Measurements from ENCODE around the gene PLEKHG4. TPM values are rescaled to one million over a fixed set of nuclear protein-coding genes. Genes with fewer than 3 reads are reported as not detected.

Gene PLEKHG4
- total and polyA plus RNA-seq, 10 of the 15 experiments (the other 5 are each of a cell fraction or from before 2014, with no cell fraction given) = 0.14 to 2.6 (median 0.99) TPM

DNA sequence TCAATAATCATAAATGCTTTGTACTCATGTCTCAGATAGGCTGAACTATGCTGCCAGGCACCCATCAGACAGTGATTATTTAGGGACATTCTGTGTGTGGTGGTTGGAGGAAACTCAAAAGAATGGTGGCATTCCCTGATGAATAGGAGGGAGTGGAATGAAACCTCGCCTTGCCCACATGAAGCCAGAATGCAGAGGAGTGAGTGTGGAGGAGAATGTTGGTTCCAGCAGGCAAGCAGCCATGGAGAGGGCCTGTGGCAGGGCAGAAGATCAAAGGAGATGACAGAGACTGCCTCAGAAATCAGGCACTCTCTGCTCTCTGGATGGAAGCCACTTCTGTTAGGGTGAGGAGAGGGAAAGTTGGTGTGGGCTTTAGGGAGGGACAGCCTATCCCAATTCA, 24.7 kb downstream of the PLEKHG4 start:
- RAD21 ChIA-PET (ENCODE audit: unreplicated experiment) = no interaction called here
- Histone ChIP-seq H3K27ac (ENCODE audit: control insufficient read depth, insufficient read depth) (no peak overlapping the region), H3K9me3 (replicated peaks; ENCODE audit: control insufficient read depth, insufficient read depth, low read length) (no peaks in the 10 kb centered on the region), H4K20me1 (ENCODE audit: control insufficient read depth, insufficient read depth) (no peaks in the 10 kb centered on the region), H3K27me3 (replicated peaks in 1 of 2; ENCODE audit: control insufficient read depth in 2 of 2, insufficient read depth in 2 of 2, low read length in 1 of 2) (peaks cover 0 to 2% of the 10 kb centered on the region in 2 experiments; a peak in 1 of 4 replicates), H3K79me2 (ENCODE audit: control insufficient read depth, insufficient read depth, low read length) (no peaks in the 10 kb centered on the region), H3K4me1 (ENCODE audit: control insufficient read depth, insufficient read depth, low read length) (peaks cover 7% of the 10 kb centered on the region), H3K4me3 (no peak overlapping the region), H2AFZ (ENCODE audit: control insufficient read depth, low read depth, low read length) (no peak overlapping the region), H3K36me3 (ENCODE audit: control insufficient read depth in 2 of 2, insufficient read depth in 2 of 2, low read length in 1 of 2) (no peaks in the 10 kb centered on the region), H3K4me2 (ENCODE audit: control insufficient read depth, insufficient read depth) (no peak overlapping the region), H3K9ac (ENCODE audit: control insufficient read depth, insufficient read depth, low read length) (no peak overlapping the region)
- CTCF ChIA-PET = no interaction called here
- WGBS (ENCODE audit: insufficient coverage, insufficient replicate concordance, low lambda C conversion rate, missing lambda C conversion rate) = 0% methylated on average over 1 of the region's 1 CpG
- in situ Hi-C loops (cut with MboI) = no loop called here
- FAIRE-seq (no peak), ATAC-seq (no peak), DNase-seq (ENCODE audit: low read depth, low spot score) (no peak)
- no TSS peak for BruUV-seq (replicated peaks)
- SMC1A ChIA-PET (ENCODE audit: uncharacterized antibody, unreplicated experiment) = no interaction called here
- TF ChIP-seq, protein P1, sequence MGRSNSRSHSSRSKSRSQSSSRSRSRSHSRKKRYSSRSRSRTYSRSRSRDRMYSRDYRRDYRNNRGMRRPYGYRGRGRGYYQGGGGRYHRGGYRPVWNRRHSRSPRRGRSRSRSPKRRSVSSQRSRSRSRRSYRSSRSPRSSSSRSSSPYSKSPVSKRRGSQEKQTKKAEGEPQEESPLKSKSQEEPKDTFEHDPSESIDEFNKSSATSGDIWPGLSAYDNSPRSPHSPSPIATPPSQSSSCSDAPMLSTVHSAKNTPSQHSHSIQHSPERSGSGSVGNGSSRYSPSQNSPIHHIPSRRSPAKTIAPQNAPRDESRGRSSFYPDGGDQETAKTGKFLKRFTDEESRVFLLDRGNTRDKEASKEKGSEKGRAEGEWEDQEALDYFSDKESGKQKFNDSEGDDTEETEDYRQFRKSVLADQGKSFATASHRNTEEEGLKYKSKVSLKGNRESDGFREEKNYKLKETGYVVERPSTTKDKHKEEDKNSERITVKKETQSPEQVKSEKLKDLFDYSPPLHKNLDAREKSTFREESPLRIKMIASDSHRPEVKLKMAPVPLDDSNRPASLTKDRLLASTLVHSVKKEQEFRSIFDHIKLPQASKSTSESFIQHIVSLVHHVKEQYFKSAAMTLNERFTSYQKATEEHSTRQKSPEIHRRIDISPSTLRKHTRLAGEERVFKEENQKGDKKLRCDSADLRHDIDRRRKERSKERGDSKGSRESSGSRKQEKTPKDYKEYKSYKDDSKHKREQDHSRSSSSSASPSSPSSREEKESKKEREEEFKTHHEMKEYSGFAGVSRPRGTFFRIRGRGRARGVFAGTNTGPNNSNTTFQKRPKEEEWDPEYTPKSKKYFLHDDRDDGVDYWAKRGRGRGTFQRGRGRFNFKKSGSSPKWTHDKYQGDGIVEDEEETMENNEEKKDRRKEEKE (IDR thresholded peaks at IDR 0.05) = no peak
- intact Hi-C loops (cut with micrococcal nuclease; ENCODE audit: unreplicated experiment) = no loop called here
- POLR2A ChIA-PET = no interaction called here

DNA sequence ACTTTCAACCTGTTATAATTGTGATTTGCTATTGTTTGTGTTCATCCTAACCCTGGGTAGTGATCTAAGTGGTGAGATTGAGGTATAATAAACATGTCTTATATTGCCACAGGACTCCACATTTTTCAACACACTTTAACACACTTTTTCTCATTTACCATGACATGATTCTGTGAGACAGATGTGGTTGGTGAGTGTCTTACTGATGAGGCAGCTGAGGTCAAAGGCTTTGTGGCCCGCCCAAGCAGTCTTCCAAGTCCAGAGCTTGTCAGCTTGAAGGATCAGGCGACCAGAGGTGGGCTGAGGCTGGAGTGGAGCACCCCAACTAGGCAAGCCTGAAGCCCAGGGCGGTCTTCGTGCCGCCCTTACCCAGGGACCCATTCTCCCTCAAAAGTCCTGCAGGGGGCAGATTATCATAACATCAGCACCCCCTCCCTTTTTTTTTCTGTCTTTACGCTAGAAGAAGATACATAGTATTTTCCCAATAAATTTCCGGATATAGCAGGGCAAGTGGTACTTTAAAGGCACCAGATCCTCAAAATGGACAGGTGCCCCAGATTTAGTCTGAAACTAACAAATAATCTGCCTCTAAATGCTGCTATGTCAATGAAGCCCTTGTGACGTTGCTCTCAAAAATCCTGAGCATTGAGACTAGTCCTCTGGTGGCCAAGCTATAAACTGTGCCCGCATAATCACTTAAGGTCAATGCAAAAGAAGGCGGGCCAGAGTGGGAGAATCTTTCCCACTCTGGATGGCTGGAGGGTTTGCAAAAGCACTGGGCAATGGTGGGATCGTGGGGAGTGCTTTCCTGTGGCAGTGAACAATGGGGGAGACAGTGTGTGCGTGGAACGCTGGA, 26.1 kb downstream of the PLEKHG4 start:
- CTCF ChIA-PET = no interaction called here
- Histone ChIP-seq H2AFZ (ENCODE audit: control insufficient read depth, low read depth, low read length) (no peak overlapping the region), H3K9me3 (replicated peaks; ENCODE audit: control insufficient read depth, insufficient read depth, low read length) (no peaks in the 10 kb centered on the region), H3K27ac (ENCODE audit: control insufficient read depth, insufficient read depth) (no peak overlapping the region), H3K4me3 (no peak overlapping the region), H3K4me2 (ENCODE audit: control insufficient read depth, insufficient read depth) (no peak overlapping the region), H3K79me2 (ENCODE audit: control insufficient read depth, insufficient read depth, low read length) (no peaks in the 10 kb centered on the region), H3K27me3 (replicated peaks in 1 of 2; ENCODE audit: control insufficient read depth in 2 of 2, insufficient read depth in 2 of 2, low read length in 1 of 2) (peaks cover 0 to 2% of the 10 kb centered on the region in 2 experiments; a peak in 1 of 4 replicates), H3K4me1 (ENCODE audit: control insufficient read depth, insufficient read depth, low read length) (peaks cover 7% of the 10 kb centered on the region), H3K9ac (ENCODE audit: control insufficient read depth, insufficient read depth, low read length) (no peak overlapping the region), H4K20me1 (ENCODE audit: control insufficient read depth, insufficient read depth) (no peaks in the 10 kb centered on the region), H3K36me3 (ENCODE audit: control insufficient read depth in 2 of 2, insufficient read depth in 2 of 2, low read length in 1 of 2) (no peaks in the 10 kb centered on the region)
- SMC1A ChIA-PET (ENCODE audit: uncharacterized antibody, unreplicated experiment) = no interaction called here
- DNase-seq (ENCODE audit: low read depth, low spot score) (no peak), FAIRE-seq (no peak), ATAC-seq (no peak)
- BruUV-seq (replicated peaks) = no TSS peak
- POLR2A ChIA-PET = no interaction called here
- intact Hi-C loops (cut with micrococcal nuclease; ENCODE audit: unreplicated experiment) = no loop called here
- TF ChIP-seq, protein P2, sequence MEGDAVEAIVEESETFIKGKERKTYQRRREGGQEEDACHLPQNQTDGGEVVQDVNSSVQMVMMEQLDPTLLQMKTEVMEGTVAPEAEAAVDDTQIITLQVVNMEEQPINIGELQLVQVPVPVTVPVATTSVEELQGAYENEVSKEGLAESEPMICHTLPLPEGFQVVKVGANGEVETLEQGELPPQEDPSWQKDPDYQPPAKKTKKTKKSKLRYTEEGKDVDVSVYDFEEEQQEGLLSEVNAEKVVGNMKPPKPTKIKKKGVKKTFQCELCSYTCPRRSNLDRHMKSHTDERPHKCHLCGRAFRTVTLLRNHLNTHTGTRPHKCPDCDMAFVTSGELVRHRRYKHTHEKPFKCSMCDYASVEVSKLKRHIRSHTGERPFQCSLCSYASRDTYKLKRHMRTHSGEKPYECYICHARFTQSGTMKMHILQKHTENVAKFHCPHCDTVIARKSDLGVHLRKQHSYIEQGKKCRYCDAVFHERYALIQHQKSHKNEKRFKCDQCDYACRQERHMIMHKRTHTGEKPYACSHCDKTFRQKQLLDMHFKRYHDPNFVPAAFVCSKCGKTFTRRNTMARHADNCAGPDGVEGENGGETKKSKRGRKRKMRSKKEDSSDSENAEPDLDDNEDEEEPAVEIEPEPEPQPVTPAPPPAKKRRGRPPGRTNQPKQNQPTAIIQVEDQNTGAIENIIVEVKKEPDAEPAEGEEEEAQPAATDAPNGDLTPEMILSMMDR (IDR thresholded peaks at IDR 0.05 in 2 of 3, conservative IDR thresholded peaks at IDR 0.05 in 1 of 3; ENCODE audit: control insufficient read depth in 2 of 3, extremely low read depth in 1 of 3, insufficient read depth in 1 of 3, low read depth in 3 of 3, low read length in 3 of 3) = 0 out of 6 replicates have a peak, but pooled peaks of 1 of the 3 experiments have one; percentile 2
- no peak for TF ChIP-seq SMC3 (IDR thresholded peaks at IDR 0.05; ENCODE audit: borderline replicate concordance, low read length)
- RAD21 ChIA-PET (ENCODE audit: unreplicated experiment) = interaction anchor here (0.6 kb wide), 1 partner anchor 297 kb away, joined by 3 read pairs; no protein-coding TSS in a partner anchor
- WGBS (ENCODE audit: insufficient coverage, insufficient replicate concordance, low lambda C conversion rate, missing lambda C conversion rate) = 63% methylated on average over 13 of the region's 13 CpGs
- in situ Hi-C loops (cut with MboI) = no loop called here
